Chondrocyte (in vitro differentiated cells): ENCODE results near the gene TMEFF1. TPM values are rescaled to one million over a fixed set of nuclear protein-coding genes. Genes with fewer than 3 reads are reported as not detected.

Experiments
- DNase-seq: peaks from one replicate; pipeline ENCODE4 v3.0.0; 2021; ENCODE audit warnings: mixed read lengths, low spot score
- H3K27ac Mint-ChIP-seq: one replicate; pipeline ENCODE4 v1.8.0; 2021; ENCODE audit warnings: mild to moderate bottlenecking, moderate library complexity, mixed read lengths; ENCODE audit not compliant: unreplicated experiment
- H3K27me3 Mint-ChIP-seq: 2 replicates; pipeline ENCODE4 v1.8.0; 2021; ENCODE audit warnings: low read depth, mixed read lengths
- H3K36me3 Mint-ChIP-seq: 2 replicates; pipeline ENCODE4 v1.8.0; 2021; ENCODE audit warnings: low read depth, mixed read lengths
- H3K4me1 Mint-ChIP-seq: 2 replicates; pipeline ENCODE4 v1.8.0; 2021; ENCODE audit warnings: low read depth, mild to moderate bottlenecking, mixed read lengths
- H3K4me3 Mint-ChIP-seq: one replicate; pipeline ENCODE4 v1.8.0; 2021; ENCODE audit warnings: mild to moderate bottlenecking, moderate library complexity, mixed read lengths; ENCODE audit not compliant: unreplicated experiment
- H3K9me3 Mint-ChIP-seq: 2 replicates; pipeline ENCODE4 v1.8.0; 2021; ENCODE audit warnings: low read depth, mixed read lengths
- total RNA-seq: library from RNA; stranded (reverse); gene quantifications from 3 replicates; pipeline ENCODE4 v1.2.1, GENCODE V29; 2021
- TF ChIP-seq, protein P1 (sequence below): fragments of 200-600 bp; sonication (generic); IDR thresholded peaks from 2 replicates; pipeline ENCODE4 v1.5.0; 2021; ENCODE audit warnings: antibody characterized with exemption, mild to moderate bottlenecking, moderate library complexity

TMEFF1 gene
- total RNA-seq, 1 donor from 2014 or later = 3.0 TPM

GRCh38 chr9:100591639-100592412 lies 118.9 kb downstream of the TMEFF1 start:
- H3K36me3 Mint-ChIP-seq = no peaks in the 10 kb centered on the region
- H3K27me3 Mint-ChIP-seq = peaks cover 2% of the 10 kb centered on the region
- TF ChIP-seq, protein P1, sequence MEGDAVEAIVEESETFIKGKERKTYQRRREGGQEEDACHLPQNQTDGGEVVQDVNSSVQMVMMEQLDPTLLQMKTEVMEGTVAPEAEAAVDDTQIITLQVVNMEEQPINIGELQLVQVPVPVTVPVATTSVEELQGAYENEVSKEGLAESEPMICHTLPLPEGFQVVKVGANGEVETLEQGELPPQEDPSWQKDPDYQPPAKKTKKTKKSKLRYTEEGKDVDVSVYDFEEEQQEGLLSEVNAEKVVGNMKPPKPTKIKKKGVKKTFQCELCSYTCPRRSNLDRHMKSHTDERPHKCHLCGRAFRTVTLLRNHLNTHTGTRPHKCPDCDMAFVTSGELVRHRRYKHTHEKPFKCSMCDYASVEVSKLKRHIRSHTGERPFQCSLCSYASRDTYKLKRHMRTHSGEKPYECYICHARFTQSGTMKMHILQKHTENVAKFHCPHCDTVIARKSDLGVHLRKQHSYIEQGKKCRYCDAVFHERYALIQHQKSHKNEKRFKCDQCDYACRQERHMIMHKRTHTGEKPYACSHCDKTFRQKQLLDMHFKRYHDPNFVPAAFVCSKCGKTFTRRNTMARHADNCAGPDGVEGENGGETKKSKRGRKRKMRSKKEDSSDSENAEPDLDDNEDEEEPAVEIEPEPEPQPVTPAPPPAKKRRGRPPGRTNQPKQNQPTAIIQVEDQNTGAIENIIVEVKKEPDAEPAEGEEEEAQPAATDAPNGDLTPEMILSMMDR = no peak
- H3K4me1 Mint-ChIP-seq = peaks cover 7% of the 10 kb centered on the region
- DNase-seq = no peak
- no peaks in the 10 kb centered on the region for H3K9me3 Mint-ChIP-seq
- H3K4me3 Mint-ChIP-seq = no peak overlapping the region
- H3K27ac Mint-ChIP-seq = no peak overlapping the region

GRCh38 chr9:100595391-100596199 lies 122.6 kb downstream of the TMEFF1 start:
- DNase-seq = no peak
- Mint-ChIP-seq H3K4me1 (peaks cover 19% of the 10 kb centered on the region), H3K27me3 (peaks cover 2% of the 10 kb centered on the region), H3K4me3 (no peak overlapping the region), H3K9me3 (no peaks in the 10 kb centered on the region), H3K27ac (no peak overlapping the region), H3K36me3 (no peaks in the 10 kb centered on the region)
- TF ChIP-seq, protein P1 = peak; percentile 95

- Mint-ChIP-seq H3K9me3 (no peaks in the 10 kb centered on the region), H3K4me1 (peaks cover 18% of the 10 kb centered on the region), H3K27ac (no peak overlapping the region), H3K36me3 (no peaks in the 10 kb centered on the region), H3K4me3 (no peak overlapping the region), H3K27me3 (peaks cover 2% of the 10 kb centered on the region)
- TF ChIP-seq, protein P1 = no peak
- DNase-seq = no peak
Observed at GRCh38 chr9:100597236-100597635, 124.3 kb downstream of the TMEFF1 start.

DNA sequence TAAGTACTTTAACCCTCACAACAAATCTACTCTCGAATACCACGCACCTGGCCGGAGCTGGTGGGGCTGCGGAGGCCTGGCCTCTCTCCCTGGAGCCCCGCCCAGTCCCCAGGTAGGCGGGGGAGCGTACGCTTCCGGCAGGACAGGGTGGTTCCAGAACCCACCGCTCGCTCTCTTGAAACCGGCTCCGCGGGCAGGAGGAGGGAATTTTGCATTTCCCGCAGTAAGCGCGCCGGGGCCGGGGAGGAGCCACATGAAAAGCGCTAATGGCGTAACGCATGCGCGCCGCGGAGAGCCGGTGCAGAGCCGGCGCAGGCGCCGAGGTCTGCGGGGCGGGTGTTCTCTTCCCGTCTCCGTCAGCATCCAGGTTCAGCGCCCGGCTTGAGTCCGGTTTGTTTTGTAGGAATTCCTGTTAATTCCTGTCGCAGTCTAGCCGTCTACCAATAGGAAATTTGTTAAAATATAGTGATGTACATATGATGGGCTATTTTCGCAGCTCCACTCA lies 125.7 kb downstream of the TMEFF1 start:
- Mint-ChIP-seq H3K4me1 (peaks cover 18% of the 10 kb centered on the region), H3K36me3 (no peaks in the 10 kb centered on the region), H3K4me3 (peak overlapping the region; percentile 73), H3K27ac (no peak overlapping the region), H3K9me3 (no peaks in the 10 kb centered on the region), H3K27me3 (peaks cover 2% of the 10 kb centered on the region)
- TF ChIP-seq, protein P1 = no peak
- peak; percentile 96 for DNase-seq

- Mint-ChIP-seq H3K9me3 (no peaks in the 10 kb centered on the region), H3K27ac (no peak overlapping the region), H3K27me3 (peaks cover 5% of the 10 kb centered on the region)
Observed at GRCh38 chr9:100600521-100601079, 127.7 kb downstream of the TMEFF1 start.

More at GRCh38 chr9:100600521-100601079, 127.7 kb downstream of the TMEFF1 start:
- TF ChIP-seq, protein P1 = no peak
- peaks cover 14% of the 10 kb centered on the region for H3K4me1 Mint-ChIP-seq
- H3K36me3 Mint-ChIP-seq = no peaks in the 10 kb centered on the region
- DNase-seq = no peak
- no peak overlapping the region for H3K4me3 Mint-ChIP-seq
